GM21390 (cell line): ENCODE data around the gene GEMIN5.
A peak's percentile ranks its signal among the peaks of the same experiment; 100 is the strongest.

Experiments
- ATAC-seq: cut with Tn5 transposase; IDR thresholded peaks from one replicate; pipeline ENCODE4 v1.9.1; 2021; ENCODE audit not compliant: unreplicated experiment

Gene GEMIN5

DNA sequence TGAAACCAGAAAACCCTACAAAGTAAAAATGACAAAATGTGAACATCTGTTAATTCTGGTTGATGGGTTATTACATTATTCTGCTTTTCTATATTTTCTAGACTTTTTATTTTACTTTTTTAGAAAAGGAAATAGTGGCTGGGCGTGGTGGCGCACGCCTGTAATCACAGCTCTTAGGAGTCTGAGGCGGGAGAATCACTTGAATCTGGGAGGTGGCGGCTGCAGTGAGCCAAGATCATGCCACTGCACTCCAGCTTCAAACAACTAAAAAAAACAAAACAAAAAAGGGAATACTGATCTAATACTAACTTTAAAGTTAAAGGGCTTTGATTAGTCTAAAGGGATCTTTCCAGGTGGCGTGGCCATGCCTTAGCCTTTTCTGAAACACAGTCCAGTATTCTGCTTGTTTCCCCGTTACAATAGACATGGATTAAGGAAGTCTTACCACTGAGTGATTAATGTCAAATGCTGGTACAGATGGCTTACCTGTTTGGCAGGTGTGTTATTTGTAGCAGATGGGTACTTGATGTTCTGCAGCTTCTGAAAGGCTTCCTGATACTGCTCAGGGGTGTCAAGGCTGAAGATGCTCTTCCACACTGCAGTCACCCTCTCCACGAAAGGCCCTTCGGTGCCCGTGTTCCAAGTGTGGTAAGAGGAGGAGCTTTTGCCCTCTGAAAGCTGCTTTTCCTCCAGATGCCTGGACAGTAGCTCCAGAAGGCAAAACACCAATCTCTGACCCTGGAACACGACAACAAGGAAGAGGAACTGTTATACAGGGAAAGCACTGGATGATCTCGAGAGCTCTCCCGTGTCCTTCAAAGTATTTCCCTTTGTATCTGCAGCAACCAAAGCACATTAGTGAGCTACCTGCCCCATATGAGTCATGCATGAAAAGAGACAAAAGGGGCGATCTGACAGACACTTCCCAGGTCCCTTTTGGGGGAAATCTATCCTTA is 42.1 kb downstream of the GEMIN5 start:
- ATAC-seq: no peak

DNA sequence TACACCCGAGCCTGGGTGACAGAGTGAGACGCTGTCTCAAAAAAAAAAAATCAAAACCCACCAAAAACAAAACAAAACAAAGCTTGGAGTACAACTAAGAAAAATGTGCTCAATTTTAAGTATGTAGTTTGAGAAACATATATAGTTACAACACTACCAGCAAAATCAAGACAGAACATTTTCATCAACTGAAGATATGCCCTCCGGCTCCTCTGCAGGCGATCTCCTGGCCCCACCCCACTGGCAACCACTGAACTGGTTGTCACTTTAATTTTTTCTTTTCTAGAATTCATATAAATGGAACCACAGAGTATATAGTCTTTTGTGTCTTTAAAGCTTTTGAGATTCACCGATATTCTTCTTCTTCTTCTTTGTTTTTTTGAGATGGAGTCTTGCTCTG is 44.6 kb downstream of the GEMIN5 start:
- ATAC-seq: no peak

DNA sequence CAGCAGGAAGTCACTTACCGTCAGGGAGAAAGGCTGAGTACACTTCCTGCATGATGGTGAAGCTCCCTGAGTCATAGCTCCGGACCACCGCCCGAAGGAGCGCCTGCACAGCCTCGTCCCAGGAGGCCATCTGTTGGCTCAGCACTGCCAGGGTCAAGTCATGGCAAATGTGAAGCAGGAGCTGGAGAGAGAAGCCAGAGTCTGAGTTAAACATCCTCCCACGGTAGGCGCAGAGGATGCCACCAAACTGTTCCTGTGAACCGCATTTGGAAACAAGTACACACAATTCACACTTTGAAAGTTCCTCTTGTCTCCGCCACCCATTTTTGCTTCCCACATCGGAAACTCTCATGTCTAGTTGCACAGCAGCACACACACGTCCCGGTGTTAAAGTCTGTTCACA is 45.6 kb downstream of the GEMIN5 start:
- no peak for ATAC-seq

DNA sequence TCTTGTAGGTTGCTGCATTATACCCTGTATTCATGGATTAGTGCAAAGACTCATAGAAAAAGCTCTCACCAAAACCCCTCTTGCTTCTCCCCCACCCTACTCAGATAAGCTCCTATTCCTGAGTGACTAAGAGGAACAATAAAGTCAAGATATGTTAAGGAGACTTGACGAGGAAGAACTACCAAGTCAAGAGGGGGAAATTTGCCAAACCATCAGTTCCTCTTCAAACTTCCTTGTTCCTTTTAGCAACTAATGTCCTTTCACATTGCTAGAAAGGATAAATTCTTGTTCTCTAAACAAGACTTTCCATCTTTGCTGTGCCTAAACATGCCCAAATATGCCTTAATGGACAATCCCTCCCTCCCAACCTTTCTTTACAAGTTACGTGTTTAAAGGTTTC is 52.6 kb downstream of the GEMIN5 start:
- no peak for ATAC-seq

DNA sequence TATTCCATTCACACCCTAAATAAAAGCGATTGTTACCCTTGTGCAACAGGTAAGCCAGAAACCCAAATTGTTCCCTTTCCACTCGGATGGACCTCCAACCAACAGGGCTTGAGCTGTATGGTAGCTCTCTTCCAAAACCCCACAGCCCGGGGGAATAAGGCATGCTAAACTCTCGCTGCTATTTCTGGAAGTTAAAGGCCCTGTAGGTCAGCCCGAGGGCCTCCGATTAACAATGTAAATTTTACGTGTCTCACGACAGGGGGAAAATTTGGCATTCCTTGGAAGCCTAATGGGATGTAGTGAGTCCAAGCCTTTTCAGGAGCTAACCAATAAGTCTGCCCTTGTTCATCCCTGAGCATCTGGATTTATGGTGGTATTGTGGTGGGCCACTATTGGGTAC is 53.6 kb downstream of the GEMIN5 start:
- ATAC-seq: no peak

DNA sequence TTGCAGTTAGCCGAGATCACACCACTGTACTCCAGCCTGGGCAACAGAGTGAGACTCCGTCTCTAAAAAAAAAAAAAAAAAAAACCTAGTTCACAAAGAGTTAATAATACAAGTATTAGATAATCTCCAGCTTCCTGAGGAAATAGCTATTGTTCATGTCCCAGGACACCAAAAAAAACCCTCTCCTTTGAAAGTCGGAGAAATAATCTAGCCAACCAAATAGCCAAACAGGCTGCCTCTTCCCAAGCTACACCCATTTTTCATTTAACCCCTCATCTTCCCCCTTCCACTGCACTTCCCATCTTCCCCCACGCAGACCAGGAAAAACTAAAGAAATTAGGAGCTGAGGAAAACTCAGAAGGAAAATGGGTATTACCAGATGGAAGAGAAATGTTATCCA is 56.0 kb downstream of the GEMIN5 start:
- no peak for ATAC-seq

DNA sequence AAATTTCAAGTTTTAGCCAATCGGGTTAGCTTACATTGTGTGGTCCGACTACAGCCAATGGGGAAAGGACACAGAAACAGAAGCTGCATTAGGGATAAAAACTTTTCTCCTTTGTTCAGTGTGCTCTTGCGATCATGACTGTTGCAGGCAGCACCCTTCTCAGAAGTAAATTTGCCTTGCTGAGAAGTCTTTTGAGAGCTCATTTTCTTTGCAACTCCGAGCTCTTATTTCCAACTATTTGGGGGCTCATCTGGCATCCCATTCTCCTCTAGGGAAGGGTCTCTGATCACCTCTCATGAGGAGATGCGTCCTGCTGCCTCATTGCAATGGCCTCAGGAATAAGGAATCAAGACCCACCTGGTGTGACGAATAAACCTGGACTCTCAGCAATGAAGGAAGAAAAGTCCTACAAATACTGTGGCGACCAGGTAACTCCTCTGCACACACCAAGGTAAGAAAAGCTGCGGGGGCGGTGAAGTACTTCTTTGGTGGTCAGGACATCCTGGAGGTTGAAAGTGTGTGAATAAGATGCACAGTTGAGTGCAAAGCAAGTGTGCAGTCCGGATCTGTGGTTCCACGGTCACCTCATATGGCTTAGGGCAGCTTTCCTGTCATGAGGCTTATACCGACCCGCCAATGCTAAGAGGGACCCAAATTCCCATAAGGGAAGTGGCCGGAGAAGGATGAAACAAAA is 59.2 kb downstream of the GEMIN5 start:
- ATAC-seq: no peak

DNA sequence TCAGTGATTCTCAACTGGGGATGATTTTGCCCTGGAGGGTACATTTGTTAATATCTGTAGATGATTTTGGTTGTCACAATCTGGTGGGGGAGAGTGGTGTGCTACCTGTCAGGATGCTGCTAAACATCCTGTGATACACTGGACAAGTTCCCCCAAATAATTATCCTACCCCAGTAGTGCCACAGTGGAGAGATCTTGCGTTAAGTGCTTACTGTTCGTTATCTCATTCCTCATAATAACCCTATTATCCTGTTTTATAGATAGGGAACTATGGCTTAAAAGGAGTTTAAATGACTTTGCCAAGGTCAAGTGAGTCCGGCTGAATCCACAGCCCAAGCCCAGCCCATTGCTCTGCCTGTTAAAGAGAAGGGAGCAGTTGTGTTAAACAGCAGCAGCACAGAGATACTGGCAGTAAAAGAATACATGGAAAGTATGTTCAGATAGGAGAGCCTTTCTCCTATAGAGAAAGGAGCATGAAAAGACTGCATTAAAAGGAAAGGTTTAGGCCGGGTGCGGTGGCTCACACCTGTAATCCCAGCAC is 64.2 kb downstream of the GEMIN5 start:
- no peak for ATAC-seq

DNA sequence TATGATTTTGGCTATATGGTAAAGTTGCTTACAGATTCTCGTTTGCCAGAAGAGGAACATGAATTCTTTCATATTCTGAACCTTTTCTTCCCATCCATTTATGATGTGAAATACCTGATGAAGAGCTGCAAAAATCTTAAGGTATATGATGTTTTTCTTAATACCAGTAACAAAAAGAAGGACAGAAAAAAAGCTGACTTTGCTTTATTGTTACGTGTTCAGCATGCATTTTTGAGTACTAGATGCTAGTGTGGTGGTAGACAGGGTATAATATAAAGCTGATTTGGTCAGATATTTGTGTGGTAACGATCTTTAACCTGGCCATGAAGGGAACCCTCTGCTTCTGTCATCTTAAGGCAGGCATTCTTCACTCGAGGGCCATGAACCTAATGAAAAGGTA is 66.3 kb downstream of the GEMIN5 start:
- no peak for ATAC-seq

DNA sequence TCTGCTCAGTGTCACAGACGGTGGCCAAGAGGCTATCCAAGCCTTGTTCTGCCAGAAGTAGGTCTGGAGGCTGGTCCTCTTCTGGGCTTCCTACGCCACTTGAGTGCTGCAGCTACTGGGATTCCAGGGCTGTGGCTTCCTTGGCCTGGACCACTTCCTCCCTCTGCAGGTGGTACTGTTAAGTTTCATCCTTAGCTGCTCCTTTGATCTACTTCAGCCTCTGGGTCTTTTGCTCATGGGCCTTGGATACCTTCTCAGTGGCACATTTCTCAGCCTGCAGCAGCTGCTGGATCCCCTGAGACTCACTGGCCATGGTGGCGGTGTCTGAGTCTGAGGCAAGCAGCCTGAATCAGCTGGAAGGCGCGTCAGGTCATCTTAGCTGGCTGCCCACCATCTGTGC is 69.3 kb downstream of the GEMIN5 start:
- ATAC-seq: no peak

DNA sequence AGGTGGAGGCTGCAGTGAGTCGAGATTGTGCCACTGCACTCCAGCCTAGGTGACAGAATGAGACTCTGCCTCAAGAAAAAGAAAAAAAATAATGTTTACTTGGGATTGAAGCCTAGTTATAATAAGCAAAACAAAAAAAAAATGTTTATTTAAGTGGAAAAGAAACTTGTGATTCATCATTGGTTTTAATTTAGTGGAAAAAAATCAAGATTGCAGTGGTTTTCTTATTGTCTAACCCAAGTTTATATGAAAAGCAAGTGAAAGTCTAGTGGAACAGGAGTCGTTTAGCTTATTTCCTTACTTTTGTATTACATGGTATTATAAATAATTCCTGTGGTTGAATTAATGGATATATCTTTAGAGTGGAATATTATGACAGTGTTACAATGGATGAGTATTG is 71.2 kb downstream of the GEMIN5 start:
- ATAC-seq: no peak

DNA sequence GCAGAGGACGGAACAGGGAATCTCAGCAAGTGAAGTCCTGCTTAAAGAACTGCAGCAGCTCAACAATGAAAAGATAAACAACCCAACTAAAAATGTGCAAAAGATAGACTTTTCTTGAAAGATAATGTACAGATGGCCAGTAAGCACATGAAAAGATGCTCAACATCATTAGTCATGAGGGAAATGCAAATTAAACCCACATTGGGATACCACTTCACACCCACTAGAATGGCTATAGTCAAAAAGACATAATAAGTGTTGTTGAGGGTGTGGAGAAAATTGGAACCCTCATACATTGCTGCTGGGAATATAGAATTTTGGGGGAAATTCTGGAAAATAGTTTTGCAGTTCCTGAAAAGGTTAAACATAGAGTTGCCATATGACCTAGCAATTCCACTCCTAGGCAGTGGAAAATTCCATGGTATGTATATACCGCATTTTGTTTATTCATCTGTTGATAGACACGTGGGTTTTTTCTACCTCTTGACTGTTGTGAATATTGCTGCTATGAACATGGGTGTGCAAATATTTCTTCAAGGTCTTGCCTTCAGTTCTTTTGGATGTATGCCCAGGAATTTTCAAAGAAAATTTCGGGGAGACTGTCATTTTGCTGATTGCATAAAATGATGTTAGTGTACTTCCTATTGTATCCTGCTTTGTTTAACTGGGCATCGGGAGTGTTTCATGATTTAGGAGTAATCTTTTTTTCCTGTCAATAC is 72.4 kb downstream of the GEMIN5 start:
- no peak for ATAC-seq

DNA sequence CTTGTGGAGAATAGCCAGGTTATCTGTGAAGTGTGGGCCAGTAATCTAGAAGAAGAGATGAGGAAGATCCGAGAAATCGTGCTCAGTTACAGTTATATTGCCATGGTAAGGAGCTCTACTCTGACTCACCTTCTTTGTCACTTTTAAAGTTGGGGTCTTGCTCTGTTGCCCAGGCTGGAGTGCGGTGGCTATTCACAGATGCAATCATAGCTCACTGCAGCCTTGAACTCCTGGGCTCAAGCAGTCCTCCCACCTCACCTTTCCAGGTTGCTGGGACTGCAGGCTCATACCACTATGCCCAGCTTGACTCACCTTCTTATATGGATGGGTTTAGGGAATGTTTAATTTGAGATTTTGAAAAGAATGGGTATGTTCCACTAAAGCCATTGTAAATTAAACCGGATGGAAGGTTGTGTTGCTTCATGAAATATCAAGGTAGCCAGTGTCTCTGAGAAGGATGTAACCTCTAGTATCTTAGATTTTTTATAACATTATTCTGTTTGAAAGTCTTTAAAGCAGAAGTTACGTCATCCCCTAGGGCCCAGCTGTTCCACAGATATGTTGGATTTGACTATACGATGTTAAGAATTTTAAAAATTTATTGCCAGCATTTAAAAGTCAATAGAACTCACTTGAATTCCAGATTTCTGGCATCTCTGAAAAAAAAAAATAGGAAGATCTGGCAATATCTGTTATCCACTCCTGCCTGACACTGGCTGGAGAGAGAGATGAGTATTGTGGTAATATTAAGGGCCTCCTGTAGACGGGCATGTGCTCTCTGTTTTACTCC is 74.5 kb downstream of the GEMIN5 start:
- no peak for ATAC-seq

DNA sequence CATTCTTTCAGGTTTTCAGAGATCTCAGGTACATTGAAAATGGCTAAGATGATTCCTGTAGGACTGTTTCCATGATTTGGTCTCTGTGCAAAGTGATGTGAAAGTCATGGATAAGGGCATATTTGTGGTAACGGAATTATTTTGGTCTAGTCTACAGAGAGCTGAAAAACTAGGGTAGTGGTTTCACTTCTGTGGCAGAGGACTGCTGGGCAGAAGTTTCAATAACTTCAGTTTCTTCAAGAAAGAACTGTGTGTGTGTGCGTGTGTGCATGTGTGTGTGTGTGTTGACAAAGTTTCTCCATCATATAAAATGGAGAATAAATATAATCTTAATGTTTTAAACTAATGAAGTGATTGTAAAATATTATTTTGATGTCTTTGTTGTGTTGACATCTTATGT is 75.2 kb downstream of the GEMIN5 start:
- no peak for ATAC-seq

DNA sequence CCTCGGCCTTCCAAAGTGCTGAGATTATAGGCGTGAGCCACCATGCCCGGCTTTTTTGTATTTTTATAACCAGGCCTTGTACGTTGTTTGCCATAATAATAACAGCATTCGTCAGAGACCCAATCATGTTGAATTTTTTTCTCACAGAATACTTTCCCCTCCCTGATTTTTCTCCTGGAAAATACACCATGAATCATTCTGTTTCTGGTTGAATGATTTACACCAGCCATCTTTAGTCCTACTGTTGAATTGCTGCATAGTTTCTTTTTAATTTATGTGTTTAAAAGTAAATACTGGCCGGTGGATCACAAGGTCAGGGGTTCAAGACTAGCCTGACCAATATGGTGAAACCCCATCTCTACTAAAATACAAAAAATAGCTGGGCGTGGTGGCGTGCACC is 76.1 kb downstream of the GEMIN5 start:
- no peak for ATAC-seq

DNA sequence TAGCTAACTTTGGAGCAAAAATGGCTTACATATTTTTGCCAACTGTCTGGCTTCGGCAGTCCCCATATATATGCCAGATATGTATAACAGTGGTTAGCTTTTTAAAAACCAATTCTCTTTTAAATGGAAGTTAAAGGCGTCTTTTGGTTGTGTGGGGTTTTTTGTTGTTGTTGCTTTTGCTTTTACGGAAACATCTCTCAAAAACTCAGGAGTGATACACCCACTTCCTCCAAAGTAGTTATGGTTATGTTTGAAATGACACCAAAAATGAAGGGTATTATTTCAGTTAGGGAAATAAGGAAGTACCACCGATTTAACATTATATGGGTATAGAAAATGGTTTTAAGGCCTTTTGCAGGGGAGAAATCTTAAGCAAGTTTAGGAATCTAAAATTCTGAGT is 77.2 kb downstream of the GEMIN5 start:
- no peak for ATAC-seq

DNA sequence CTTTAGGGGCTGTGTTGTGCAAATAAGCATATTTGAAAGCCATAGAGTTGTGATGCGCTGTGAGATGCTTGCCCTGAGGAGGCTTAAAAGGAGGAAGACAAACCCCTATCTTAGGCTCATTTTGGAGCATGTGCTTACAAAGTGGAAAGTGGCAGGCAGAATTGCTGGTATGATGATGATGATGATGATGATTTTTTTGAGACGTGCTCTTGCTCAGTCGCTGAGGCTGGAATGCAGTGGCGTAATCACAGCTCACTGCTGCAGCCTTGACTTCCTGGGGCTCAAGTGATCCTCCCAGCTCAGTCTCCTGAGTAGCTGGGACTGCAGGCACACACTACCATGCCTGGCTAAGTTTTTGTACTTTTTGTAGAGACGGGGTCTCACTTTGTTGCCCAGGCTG is 77.9 kb downstream of the GEMIN5 start:
- no peak for ATAC-seq

DNA sequence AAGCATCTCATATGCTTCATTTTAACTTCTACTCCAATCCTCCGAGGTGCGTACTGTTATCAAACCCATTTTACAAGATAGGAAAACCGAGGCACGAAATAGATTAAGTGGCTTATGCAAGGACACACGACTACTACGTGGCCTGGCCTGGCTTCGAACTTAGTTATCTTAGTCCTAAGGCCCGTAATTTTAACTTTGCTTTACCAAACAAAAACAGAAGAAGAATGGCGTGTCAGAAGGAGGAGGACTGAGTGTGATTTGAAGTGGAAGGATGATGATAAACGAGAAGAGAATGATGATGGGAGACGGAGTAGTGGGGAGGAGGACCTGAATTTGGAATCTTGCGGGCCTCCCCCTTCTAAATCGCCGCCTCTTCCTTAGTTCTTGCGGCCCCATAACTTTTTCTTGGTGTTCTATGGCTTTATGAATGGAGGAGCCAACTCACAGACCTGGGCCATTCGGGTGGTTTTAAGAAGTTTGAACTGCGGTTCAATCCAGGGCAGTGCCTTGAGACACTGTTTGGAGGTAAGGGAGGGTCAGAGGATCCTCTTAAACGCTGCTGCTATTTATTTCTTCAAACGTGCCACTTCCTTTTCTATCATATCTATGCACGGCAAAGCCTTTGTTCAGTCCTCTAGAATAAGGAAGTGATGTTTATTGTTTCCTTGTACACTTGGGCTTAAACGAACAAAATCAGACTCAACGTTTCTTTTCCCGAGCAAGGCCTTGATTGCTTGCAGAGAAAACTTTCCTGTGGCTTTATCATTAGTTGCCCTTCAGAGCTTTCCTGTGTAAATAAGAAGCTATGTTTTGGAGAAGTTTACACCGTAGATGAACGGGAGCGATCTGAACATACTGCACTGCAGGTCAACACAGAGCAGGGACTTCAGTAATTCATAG is 78.8 kb downstream of the GEMIN5 start:
- peak; percentile 14 for ATAC-seq

DNA sequence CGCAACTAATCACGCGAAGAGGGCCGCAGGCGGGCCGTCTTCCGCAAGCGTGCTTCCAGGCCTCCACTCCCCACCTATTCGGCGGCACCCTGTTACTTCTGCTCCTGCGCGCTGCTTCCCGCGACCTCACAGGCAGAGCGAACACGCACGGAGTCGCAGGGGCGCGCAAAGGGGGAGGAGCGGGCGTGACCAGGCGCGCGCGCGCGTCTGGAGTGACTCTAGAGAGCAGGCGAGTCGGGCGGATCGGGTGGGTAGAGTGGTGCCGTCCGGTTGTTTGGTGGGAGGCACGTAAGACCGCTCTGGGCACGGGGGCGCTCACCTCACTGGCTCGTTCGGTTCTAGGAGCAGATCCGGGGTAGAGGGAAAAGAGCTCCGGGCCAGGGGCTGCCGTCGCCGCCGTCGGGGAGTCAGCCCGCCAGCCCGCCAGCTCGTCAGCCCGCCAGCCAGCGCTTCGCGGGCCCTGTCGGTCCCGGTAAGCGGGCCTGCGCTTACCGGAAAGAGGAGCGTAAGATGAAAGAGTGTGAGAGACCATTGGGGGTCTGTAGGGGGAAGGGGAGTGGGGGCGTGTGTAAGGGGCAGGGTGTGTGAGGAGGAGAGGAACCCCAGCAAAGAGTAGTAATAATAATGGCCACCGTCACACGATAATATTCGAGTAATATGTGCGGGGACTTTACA is 79.6 kb downstream of the GEMIN5 start, which contains the start of gene CNOT8:
CNOT8 (plus strand) TSS at position 331 of the 675 bp plus-strand sequence. CDS start 4,652 bp downstream, outside the sequence.
- peak; percentile 71 for ATAC-seq
